NT2/D1 (cell line): ENCODE measurements around the gene PTPRN2.

Source experiments
- DNase-seq: peaks from one replicate; pipeline ENCODE4 v3.0.0-alpha.2; 2011; ENCODE audit warnings: low read depth, low spot score
- H3K27me3 ChIP-seq: 2 replicates; pipeline ENCODE4 v1.6.0; 2011; ENCODE audit warnings: mild to moderate bottlenecking; ENCODE audit not compliant: insufficient read length, insufficient read depth
- H3K36me3 ChIP-seq: 2 replicates; pipeline ENCODE4 v1.6.1; 2011; ENCODE audit warnings: mild to moderate bottlenecking, low read length, mixed read lengths; ENCODE audit not compliant: insufficient read depth, insufficient read length
- H3K4me1 ChIP-seq: 2 replicates; pipeline ENCODE4 v1.5.1; 2011; ENCODE audit not compliant: insufficient read depth, insufficient read length
- H3K4me3 ChIP-seq: 2 replicates; pipeline ENCODE4 v1.5.1; 2011; ENCODE audit warnings: low read depth; ENCODE audit not compliant: insufficient read length
- H3K9ac ChIP-seq: 2 replicates; pipeline ENCODE4 v1.6.0; 2011; ENCODE audit warnings: low read depth; ENCODE audit not compliant: insufficient read length
- H3K9me3 ChIP-seq: 2 replicates; pipeline ENCODE4 v1.5.1; 2011; ENCODE audit warnings: mild to moderate bottlenecking, low read length; ENCODE audit not compliant: insufficient read depth
- SUZ12 ChIP-seq: IDR thresholded peaks from 2 replicates; pipeline ENCODE4 v1.6.1; 2011; ENCODE audit not compliant: insufficient read length, insufficient read depth; ENCODE audit errors: extremely low read depth
- YY1 ChIP-seq: IDR thresholded peaks from 2 replicates; pipeline ENCODE4 v1.6.1; 2011; ENCODE audit not compliant: insufficient read length, insufficient read depth
- ZNF274 ChIP-seq: IDR thresholded peaks from 2 replicates; pipeline ENCODE4 v1.6.1; 2011; ENCODE audit warnings: mild to moderate bottlenecking, low read depth, low read length

The PTPRN2 gene

DNA sequence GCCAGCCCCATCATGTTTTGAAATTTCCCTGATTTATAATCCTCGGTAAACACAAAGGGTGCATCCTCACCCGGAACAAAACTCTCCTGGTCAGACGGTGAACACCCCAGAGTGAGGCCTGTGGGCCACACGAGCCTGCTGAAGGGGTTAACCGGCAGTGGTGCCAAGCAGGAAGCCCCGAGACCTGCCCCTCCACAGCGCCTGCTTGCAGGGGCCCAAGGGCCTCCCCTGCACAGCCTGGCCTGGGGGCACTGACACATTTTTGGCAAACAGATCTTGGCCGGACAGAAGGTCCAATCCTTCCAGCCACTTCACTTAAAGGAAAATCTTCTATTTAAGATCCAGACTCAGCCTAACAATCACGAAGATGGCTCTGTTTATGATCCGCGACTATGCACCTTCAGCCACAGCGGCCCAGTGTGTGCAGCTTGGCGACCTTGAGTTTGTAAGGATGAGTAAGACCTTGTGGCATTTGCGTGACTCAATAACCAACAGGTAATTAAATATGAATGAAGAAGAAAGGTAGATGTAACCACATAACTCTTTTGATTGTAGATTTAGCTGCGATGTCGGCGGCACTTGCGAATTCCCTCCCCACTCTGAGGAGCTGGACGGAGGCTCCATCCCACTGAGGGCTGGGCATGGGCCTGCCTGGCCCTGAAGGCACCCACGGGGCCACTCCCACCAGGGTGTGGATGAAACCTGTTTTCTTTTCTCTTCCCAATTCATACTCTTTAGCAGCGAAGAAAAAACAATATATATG is 922.6 kb downstream of the PTPRN2 start:
- Histone ChIP-seq H3K9me3 (no peaks in the 10 kb centered on the region), H3K4me3 (no peak overlapping the region), H3K36me3 (no peaks in the 10 kb centered on the region), H3K27me3 (no peaks in the 10 kb centered on the region), H3K4me1 (peaks cover 6% of the 10 kb centered on the region), H3K9ac (no peak overlapping the region)
- TF ChIP-seq SUZ12 (no peak), YY1 (no peak), ZNF274 (no peak)
- DNase-seq: no peak

GRCh38 chr7:157664034-157664433 is 923.6 kb downstream of the PTPRN2 start:
- DNase-seq: no peak
- H3K4me3 ChIP-seq: no peak overlapping the region
- H3K27me3 ChIP-seq: no peaks in the 10 kb centered on the region
- no peak overlapping the region for H3K9ac ChIP-seq
- TF ChIP-seq YY1 (no peak), SUZ12 (no peak), ZNF274 (no peak)
- peaks cover 6% of the 10 kb centered on the region for H3K4me1 ChIP-seq
- no peaks in the 10 kb centered on the region for H3K9me3 ChIP-seq
- no peaks in the 10 kb centered on the region for H3K36me3 ChIP-seq

DNA sequence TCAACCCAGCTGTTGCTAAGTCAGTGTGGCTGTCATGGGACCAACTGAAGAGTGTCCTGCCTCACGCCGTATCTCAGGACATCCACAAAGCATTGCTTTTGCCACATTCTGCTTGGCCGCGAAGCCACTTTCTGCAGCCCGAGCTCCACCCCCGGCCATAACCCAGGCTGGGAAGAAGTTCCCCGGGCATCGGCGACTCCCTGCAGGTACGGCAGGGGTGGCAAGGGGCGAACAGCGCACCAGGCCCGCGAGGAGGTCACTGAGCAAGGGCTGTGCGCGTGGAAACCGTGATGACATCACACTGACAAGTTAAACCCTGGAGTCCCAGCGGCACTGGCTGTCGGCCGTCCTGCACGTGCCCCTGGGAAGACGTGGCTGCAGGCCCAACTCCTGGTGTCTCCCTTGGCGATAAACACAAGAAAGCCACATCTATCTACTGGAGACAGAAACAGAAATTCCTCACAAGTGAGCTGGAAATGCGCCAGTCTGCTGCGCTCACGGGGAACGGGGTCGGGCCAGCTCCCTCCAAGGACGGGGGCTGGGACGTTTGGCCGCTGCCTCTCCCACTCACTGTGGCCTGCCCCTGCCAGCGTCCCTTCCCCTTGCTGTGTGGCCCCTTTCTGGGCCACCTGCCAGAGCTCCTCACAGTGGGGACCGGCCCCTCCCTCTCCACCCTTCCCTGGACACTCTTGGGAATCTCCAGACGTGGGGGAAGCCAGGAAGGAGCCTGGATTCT is 924.5 kb downstream of the PTPRN2 start:
- no peak for DNase-seq
- H3K9me3 ChIP-seq: no peaks in the 10 kb centered on the region
- no peaks in the 10 kb centered on the region for H3K27me3 ChIP-seq
- TF ChIP-seq YY1: no peak
- no peak for TF ChIP-seq SUZ12
- TF ChIP-seq ZNF274: no peak
- H3K4me1 ChIP-seq: peaks cover 6% of the 10 kb centered on the region
- H3K9ac ChIP-seq: no peak overlapping the region
- H3K4me3 ChIP-seq: no peak overlapping the region
- H3K36me3 ChIP-seq: no peaks in the 10 kb centered on the region

GRCh38 chr7:157662110-157662791 is 925.4 kb downstream of the PTPRN2 start:
- no peaks in the 10 kb centered on the region for H3K36me3 ChIP-seq
- TF ChIP-seq ZNF274: no peak
- TF ChIP-seq YY1: no peak
- no peak for TF ChIP-seq SUZ12
- H3K4me3 ChIP-seq: no peak overlapping the region
- no peak for DNase-seq
- no peaks in the 10 kb centered on the region for H3K9me3 ChIP-seq
- peaks cover 6% of the 10 kb centered on the region for H3K4me1 ChIP-seq
- H3K9ac ChIP-seq: no peak overlapping the region
- no peaks in the 10 kb centered on the region for H3K27me3 ChIP-seq

DNA sequence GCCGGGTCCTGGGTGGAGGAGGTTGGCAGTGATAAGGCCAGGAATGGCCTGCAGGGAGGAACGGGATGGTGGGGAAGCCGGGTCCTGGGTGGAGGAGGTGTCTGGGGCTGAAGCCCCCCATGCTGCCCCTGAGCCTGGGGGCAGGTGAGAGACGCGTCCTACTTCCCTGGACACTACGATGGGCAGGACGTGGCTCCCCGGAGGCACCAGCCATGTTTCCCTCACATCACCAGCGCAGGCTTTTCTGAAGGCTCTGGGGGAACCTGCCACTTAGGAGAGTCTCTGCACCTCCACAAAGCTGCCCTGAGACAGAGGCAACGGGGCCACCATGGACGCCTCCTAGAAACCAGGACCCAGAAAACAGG is 926.0 kb downstream of the PTPRN2 start:
- H3K4me1 ChIP-seq: peaks cover 6% of the 10 kb centered on the region
- no peaks in the 10 kb centered on the region for H3K9me3 ChIP-seq
- H3K27me3 ChIP-seq: no peaks in the 10 kb centered on the region
- H3K4me3 ChIP-seq: no peak overlapping the region
- DNase-seq: no peak
- no peak overlapping the region for H3K9ac ChIP-seq
- H3K36me3 ChIP-seq: no peaks in the 10 kb centered on the region
- no peak for TF ChIP-seq SUZ12
- TF ChIP-seq ZNF274: no peak
- no peak for TF ChIP-seq YY1

DNA sequence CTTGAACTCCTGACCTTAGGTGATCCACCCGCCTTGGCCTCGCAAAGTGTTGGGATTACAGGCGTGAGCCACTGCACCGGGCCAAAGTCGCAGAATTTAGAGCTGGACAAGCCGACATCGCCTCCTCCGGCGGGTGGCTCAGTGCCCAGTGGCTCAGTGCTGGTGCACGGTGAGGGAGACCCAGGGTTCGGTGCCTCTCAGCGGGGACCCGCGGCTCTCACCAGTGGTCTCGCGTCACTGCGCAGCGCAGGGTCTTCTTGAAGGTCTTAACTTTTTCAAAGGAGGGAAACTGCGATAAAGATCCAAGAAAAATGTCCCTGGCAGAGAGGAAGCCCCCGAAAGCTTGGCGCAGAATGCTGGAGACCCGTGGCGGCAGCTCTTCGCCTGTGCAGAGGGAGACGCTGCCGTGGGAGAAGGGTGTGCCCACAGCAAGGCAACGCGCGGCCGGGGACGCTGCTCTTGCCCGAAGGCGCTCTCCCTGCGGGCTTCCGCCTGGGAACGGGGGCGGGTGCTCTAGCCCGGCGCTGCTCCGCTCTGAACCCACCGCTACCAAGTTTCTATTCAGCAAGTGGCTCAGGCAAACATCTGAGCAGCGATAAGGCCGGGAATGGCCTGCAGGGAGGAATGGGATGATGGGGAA is 926.5 kb downstream of the PTPRN2 start:
- H3K27me3 ChIP-seq: no peaks in the 10 kb centered on the region
- no peak overlapping the region for H3K4me3 ChIP-seq
- peaks cover 6% of the 10 kb centered on the region for H3K4me1 ChIP-seq
- TF ChIP-seq YY1 (no peak), ZNF274 (no peak), SUZ12 (no peak)
- DNase-seq: no peak
- H3K9ac ChIP-seq: no peak overlapping the region
- H3K9me3 ChIP-seq: no peaks in the 10 kb centered on the region
- no peaks in the 10 kb centered on the region for H3K36me3 ChIP-seq

DNA sequence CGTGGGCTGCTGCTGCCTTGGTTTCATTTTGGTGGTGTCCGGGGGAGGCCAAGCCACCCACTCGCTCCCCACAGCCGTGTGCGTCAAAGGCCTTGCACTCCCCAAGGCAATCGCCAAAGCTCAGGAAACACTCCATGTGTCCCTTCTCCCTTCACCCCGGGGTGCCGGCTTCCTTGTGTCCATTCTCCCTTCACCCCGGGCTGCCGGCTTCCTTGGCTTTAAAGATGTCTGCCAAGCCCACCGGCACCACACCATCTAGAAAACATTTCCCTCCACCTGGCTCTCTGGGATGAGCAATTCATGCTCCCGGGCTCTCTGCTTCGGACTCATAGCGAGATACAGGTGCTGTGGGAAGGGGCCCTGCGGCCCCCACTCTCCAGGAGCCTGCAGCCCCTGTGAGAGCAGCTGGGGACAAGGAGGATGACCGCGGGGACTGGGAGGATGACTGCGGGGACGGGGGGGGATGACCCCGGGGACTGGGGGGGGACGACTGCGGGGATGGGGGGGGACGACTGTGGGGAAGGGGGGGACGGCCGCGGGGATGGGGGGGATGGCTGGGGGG is 928.7 kb downstream of the PTPRN2 start:
- Histone ChIP-seq H3K9ac (no peak overlapping the region), H3K4me1 (peaks cover 6% of the 10 kb centered on the region), H3K4me3 (no peak overlapping the region), H3K9me3 (no peaks in the 10 kb centered on the region), H3K36me3 (no peaks in the 10 kb centered on the region), H3K27me3 (no peaks in the 10 kb centered on the region)
- TF ChIP-seq YY1 (no peak), SUZ12 (no peak), ZNF274 (no peak)
- DNase-seq: no peak
